SK-N-MC (cell line): Measurements from ENCODE around the gene NHS.

ENCODE experiments used
- DNase-seq: peaks from one replicate; pipeline ENCODE4 v3.0.0-alpha.2; 2011; ENCODE audit warnings: low read depth, low spot score
- H3K27ac ChIP-seq: fragments of 200-600 bp; sonication (generic); 2 replicates; pipeline ENCODE4 v1.5.1; 2016; ENCODE audit warnings: mixed run types
- H3K36me3 ChIP-seq: fragments of 200-600 bp; sonication (generic); 2 replicates; pipeline ENCODE4 v1.6.1; 2017; ENCODE audit warnings: antibody characterized with exemption, low read length, mixed read lengths; ENCODE audit not compliant: insufficient read depth
- H3K4me3 ChIP-seq: fragments of 200-600 bp; sonication (generic); 2 replicates; pipeline ENCODE4 v1.5.1; 2016
- H3K9ac ChIP-seq: fragments of 200-600 bp; sonication (generic); 2 replicates; pipeline ENCODE4 v1.8.0; 2017; ENCODE audit warnings: mixed run types, mixed read lengths; ENCODE audit not compliant: insufficient read length
- H3K9me3 ChIP-seq: fragments of 200-600 bp; sonication (generic); 2 replicates; pipeline ENCODE4 v1.6.1; 2017; ENCODE audit warnings: low read depth, mild to moderate bottlenecking, antibody characterized with exemption, low read length, moderate library complexity, mixed read lengths
- EZH2 ChIP-seq: fragments of 200-600 bp; sonication (generic); IDR thresholded peaks from one replicate; pipeline ENCODE4 v1.6.1; 2017; ENCODE audit warnings: antibody characterized with exemption
- FOXP2 ChIP-seq: optimal IDR thresholded peaks from 2 replicates; pipeline ENCODE3; 2011; ENCODE audit warnings: mild to moderate bottlenecking, moderate library complexity; ENCODE audit not compliant: insufficient read depth; ENCODE audit errors: extremely low read length, control extremely low read depth
- POLR2AphosphoS5 ChIP-seq: IDR thresholded peaks from 2 replicates; pipeline ENCODE4 v1.6.1; 2012; ENCODE audit warnings: mild to moderate bottlenecking, low read depth, low read length, borderline replicate concordance

NHS gene

GRCh38 chrX:17470136-17470535, 95.1 kb downstream of the NHS start:
- H3K4me3 ChIP-seq, result no peak overlapping the region
- H3K9me3 ChIP-seq, result no peaks in the 10 kb centered on the region
- no peak overlapping the region for H3K27ac ChIP-seq
- no peak overlapping the region for H3K9ac ChIP-seq
- no peaks in the 10 kb centered on the region for H3K36me3 ChIP-seq
- TF ChIP-seq EZH2 (no peak), POLR2AphosphoS5 (no peak), FOXP2 (no peak)
- DNase-seq, result no peak

- Histone ChIP-seq H3K9me3 (no peaks in the 10 kb centered on the region), H3K9ac (no peak overlapping the region), H3K4me3 (no peak overlapping the region), H3K36me3 (no peaks in the 10 kb centered on the region), H3K27ac (no peak overlapping the region)
- DNase-seq, result no peak
- TF ChIP-seq FOXP2 (no peak), EZH2 (no peak), POLR2AphosphoS5 (no peak)
These were observed 96.1 kb downstream of the NHS start for GRCh38 chrX:17471121-17471520.

- Histone ChIP-seq H3K9me3 (no peaks in the 10 kb centered on the region), H3K36me3 (no peaks in the 10 kb centered on the region), H3K9ac (no peak overlapping the region), H3K27ac (no peak overlapping the region), H3K4me3 (no peak overlapping the region)
- no peak for DNase-seq
- TF ChIP-seq POLR2AphosphoS5 (no peak), EZH2 (no peak), FOXP2 (no peak)
These were observed 96.9 kb downstream of the NHS start for GRCh38 chrX:17471861-17472260.

- H3K4me3 ChIP-seq, result no peak overlapping the region
- no peak for DNase-seq
- H3K36me3 ChIP-seq, result no peaks in the 10 kb centered on the region
- TF ChIP-seq FOXP2 (no peak), POLR2AphosphoS5 (no peak), EZH2 (no peak)
- no peaks in the 10 kb centered on the region for H3K9me3 ChIP-seq
- H3K9ac ChIP-seq, result no peak overlapping the region
- H3K27ac ChIP-seq, result no peak overlapping the region
These were observed 97.4 kb downstream of the NHS start for GRCh38 chrX:17472424-17472823.

GRCh38 chrX:17473021-17473420, 98.0 kb downstream of the NHS start:
- Histone ChIP-seq H3K9me3 (no peaks in the 10 kb centered on the region), H3K9ac (no peak overlapping the region), H3K27ac (no peak overlapping the region), H3K4me3 (no peak overlapping the region), H3K36me3 (no peaks in the 10 kb centered on the region)
- TF ChIP-seq FOXP2 (no peak), EZH2 (no peak), POLR2AphosphoS5 (no peak)
- no peak for DNase-seq

GRCh38 chrX:17474892-17475291, 99.9 kb downstream of the NHS start:
- Histone ChIP-seq H3K4me3 (no peak overlapping the region), H3K27ac (no peak overlapping the region), H3K9me3 (no peaks in the 10 kb centered on the region), H3K36me3 (no peaks in the 10 kb centered on the region), H3K9ac (no peak overlapping the region)
- TF ChIP-seq EZH2, result no peak
- no peak for TF ChIP-seq POLR2AphosphoS5
- no peak for TF ChIP-seq FOXP2
- no peak for DNase-seq

GRCh38 chrX:17475449-17476217, 100.6 kb downstream of the NHS start:
- TF ChIP-seq EZH2 (no peak), FOXP2 (no peak), POLR2AphosphoS5 (no peak)
- no peaks in the 10 kb centered on the region for H3K9me3 ChIP-seq
- H3K27ac ChIP-seq, result no peak overlapping the region

GRCh38 chrX:17476411-17476810, 101.4 kb downstream of the NHS start:
- no peak for TF ChIP-seq EZH2
- TF ChIP-seq POLR2AphosphoS5, result no peak
- no peak for TF ChIP-seq FOXP2
- no peak for DNase-seq
- H3K9ac ChIP-seq, result no peak overlapping the region
- H3K4me3 ChIP-seq, result no peak overlapping the region
- no peaks in the 10 kb centered on the region for H3K9me3 ChIP-seq
- H3K27ac ChIP-seq, result no peak overlapping the region
- H3K36me3 ChIP-seq, result no peaks in the 10 kb centered on the region

More at GRCh38 chrX:17475449-17476217, 100.6 kb downstream of the NHS start:
- H3K9ac ChIP-seq, result no peak overlapping the region
- H3K4me3 ChIP-seq, result no peak overlapping the region
- no peak for DNase-seq
- no peaks in the 10 kb centered on the region for H3K36me3 ChIP-seq

GRCh38 chrX:17481086-17481485, 106.1 kb downstream of the NHS start:
- no peaks in the 10 kb centered on the region for H3K36me3 ChIP-seq
- DNase-seq, result no peak
- no peak overlapping the region for H3K27ac ChIP-seq
- no peak for TF ChIP-seq FOXP2
- TF ChIP-seq POLR2AphosphoS5, result no peak
- no peak for TF ChIP-seq EZH2
- no peak overlapping the region for H3K4me3 ChIP-seq
- no peaks in the 10 kb centered on the region for H3K9me3 ChIP-seq
- H3K9ac ChIP-seq, result no peak overlapping the region
